ENCODE results near the gene ADCY1. TPM values are rescaled to one million over a fixed set of nuclear protein-coding genes. Genes with fewer than 3 reads are reported as not detected.

The ADCY1 gene
- total RNA-seq (2022; extraction: Qiagen RNA extraction): 1.7 to 2.9 TPM (median 2.3 TPM) in 5 replicates

DNA sequence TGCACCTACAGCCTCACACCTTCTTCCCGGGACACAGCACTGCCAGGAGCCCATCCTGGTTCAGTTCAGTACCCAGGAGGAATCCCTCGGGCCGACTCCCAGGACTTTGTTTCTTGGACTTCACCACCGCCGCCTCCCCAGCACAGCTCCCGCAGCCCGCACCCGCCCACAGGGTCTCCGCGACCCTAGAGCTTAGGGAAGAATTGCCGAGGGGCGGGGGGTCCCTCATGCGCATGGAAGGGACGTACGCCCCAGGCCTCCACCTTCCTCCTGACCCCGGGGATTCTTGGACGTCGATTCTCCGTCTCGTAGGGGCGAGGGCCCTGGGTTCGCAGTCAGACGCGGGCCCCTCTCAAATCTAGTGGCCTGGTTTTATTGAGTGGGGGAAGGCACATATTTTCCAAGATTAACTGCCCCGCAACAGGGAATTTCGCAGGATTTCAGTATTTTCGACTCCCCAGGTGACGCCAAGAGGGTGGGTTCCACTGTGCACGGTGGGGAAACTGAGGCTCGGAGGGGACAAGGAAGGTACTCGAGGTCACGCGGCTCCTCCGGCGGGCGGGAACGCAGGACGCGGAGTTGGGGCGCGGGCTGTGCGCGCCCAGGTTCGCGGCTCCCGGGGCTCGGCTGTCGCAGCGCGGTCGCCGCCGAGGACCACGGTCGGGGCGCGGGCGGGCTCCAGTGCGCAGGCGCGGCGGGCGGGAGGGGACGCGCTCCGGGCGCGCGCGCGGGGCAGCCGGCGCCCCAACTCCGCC lies at the start of gene ADCY1:
Gene ADCY1, plus strand, starts transcription at position 708 of the 755 bp plus-strand sequence. CDS start 176 bp downstream, outside the sequence.

Data from A549 treated with Hydrocortisone at 1 μM for 4 hours (cell line).